Measurements from ENCODE around the gene TSPAN4. TPM values are rescaled to one million over a fixed set of nuclear protein-coding genes. Genes with fewer than 3 reads are reported as not detected.

Gene TSPAN4
- total RNA-seq, 1 donor = 15.5 TPM

GRCh38 chr11:865462-866430, 23.1 kb downstream of the TSPAN4 start:
- no peak overlapping the region for H3K4me3 ChIP-seq (ENCODE audit: low read length)
- no peaks in the 10 kb centered on the region for H3K9me3 ChIP-seq (ENCODE audit: low read depth, low read length)
- no peaks in the 10 kb centered on the region for H3K4me1 ChIP-seq (ENCODE audit: insufficient read depth, low read length)
- H3K27me3 ChIP-seq (ENCODE audit: insufficient read depth, low read length) = no peaks in the 10 kb centered on the region

GRCh38 chr11:866481-866880, 23.8 kb downstream of the TSPAN4 start:
- H3K4me3 ChIP-seq (ENCODE audit: low read length) = no peak overlapping the region
- no peaks in the 10 kb centered on the region for H3K27me3 ChIP-seq (ENCODE audit: insufficient read depth, low read length)
- no peaks in the 10 kb centered on the region for H3K4me1 ChIP-seq (ENCODE audit: insufficient read depth, low read length)
- H3K9me3 ChIP-seq (ENCODE audit: low read depth, low read length) = no peaks in the 10 kb centered on the region

GRCh38 chr11:867856-868358, 25.3 kb downstream of the TSPAN4 start:
- H3K4me3 ChIP-seq (ENCODE audit: low read length) = no peak overlapping the region
- no peaks in the 10 kb centered on the region for H3K9me3 ChIP-seq (ENCODE audit: low read depth, low read length)

GRCh38 chr11:868394-868793, 25.7 kb downstream of the TSPAN4 start:
- Histone ChIP-seq H3K27me3 (ENCODE audit: insufficient read depth, low read length) (no peaks in the 10 kb centered on the region), H3K4me1 (ENCODE audit: insufficient read depth, low read length) (no peaks in the 10 kb centered on the region), H3K9me3 (ENCODE audit: low read depth, low read length) (no peaks in the 10 kb centered on the region), H3K4me3 (ENCODE audit: low read length) (no peak overlapping the region)

More at GRCh38 chr11:867856-868358, 25.3 kb downstream of the TSPAN4 start:
- Histone ChIP-seq H3K4me1 (ENCODE audit: insufficient read depth, low read length) (no peaks in the 10 kb centered on the region), H3K27me3 (ENCODE audit: insufficient read depth, low read length) (no peaks in the 10 kb centered on the region)

GRCh38 chr11:868802-869201, 26.1 kb downstream of the TSPAN4 start:
- Histone ChIP-seq H3K27me3 (ENCODE audit: insufficient read depth, low read length) (no peaks in the 10 kb centered on the region), H3K4me3 (ENCODE audit: low read length) (no peak overlapping the region), H3K9me3 (ENCODE audit: low read depth, low read length) (no peaks in the 10 kb centered on the region), H3K4me1 (ENCODE audit: insufficient read depth, low read length) (no peaks in the 10 kb centered on the region)

GRCh38 chr11:869399-870126, 26.9 kb downstream of the TSPAN4 start:
- Histone ChIP-seq H3K9me3 (ENCODE audit: low read depth, low read length) (no peaks in the 10 kb centered on the region), H3K4me3 (ENCODE audit: low read length) (no peak overlapping the region), H3K27me3 (ENCODE audit: insufficient read depth, low read length) (no peaks in the 10 kb centered on the region), H3K4me1 (ENCODE audit: insufficient read depth, low read length) (no peaks in the 10 kb centered on the region)

- Histone ChIP-seq H3K9me3 (ENCODE audit: low read depth, low read length) (no peaks in the 10 kb centered on the region), H3K4me3 (ENCODE audit: low read length) (no peak overlapping the region), H3K27me3 (ENCODE audit: insufficient read depth, low read length) (no peaks in the 10 kb centered on the region), H3K4me1 (ENCODE audit: insufficient read depth, low read length) (no peaks in the 10 kb centered on the region)
Measured at GRCh38 chr11:870127-870413, 27.4 kb downstream of the TSPAN4 start.

GRCh38 chr11:870418-870817, 27.8 kb downstream of the TSPAN4 start:
- Histone ChIP-seq H3K9me3 (ENCODE audit: low read depth, low read length) (no peaks in the 10 kb centered on the region), H3K4me3 (ENCODE audit: low read length) (no peak overlapping the region)

GRCh38 chr11:871472-871871, 28.8 kb downstream of the TSPAN4 start:
- H3K4me3 ChIP-seq (ENCODE audit: low read length) = no peak overlapping the region
- no peaks in the 10 kb centered on the region for H3K4me1 ChIP-seq (ENCODE audit: insufficient read depth, low read length)
- H3K9me3 ChIP-seq (ENCODE audit: low read depth, low read length) = no peaks in the 10 kb centered on the region
- no peaks in the 10 kb centered on the region for H3K27me3 ChIP-seq (ENCODE audit: insufficient read depth, low read length)

More at GRCh38 chr11:870418-870817, 27.8 kb downstream of the TSPAN4 start:
- Histone ChIP-seq H3K27me3 (ENCODE audit: insufficient read depth, low read length) (no peaks in the 10 kb centered on the region), H3K4me1 (ENCODE audit: insufficient read depth, low read length) (no peaks in the 10 kb centered on the region)

GRCh38 chr11:872799-873198, 30.1 kb downstream of the TSPAN4 start:
- Histone ChIP-seq H3K27me3 (ENCODE audit: insufficient read depth, low read length) (no peaks in the 10 kb centered on the region), H3K9me3 (ENCODE audit: low read depth, low read length) (no peaks in the 10 kb centered on the region), H3K4me1 (ENCODE audit: insufficient read depth, low read length) (no peaks in the 10 kb centered on the region), H3K4me3 (ENCODE audit: low read length) (no peak overlapping the region)

GRCh38 chr11:873706-874105, 31.1 kb downstream of the TSPAN4 start:
- Histone ChIP-seq H3K4me1 (ENCODE audit: insufficient read depth, low read length) (no peaks in the 10 kb centered on the region), H3K9me3 (ENCODE audit: low read depth, low read length) (no peaks in the 10 kb centered on the region), H3K27me3 (ENCODE audit: insufficient read depth, low read length) (no peaks in the 10 kb centered on the region), H3K4me3 (ENCODE audit: low read length) (no peak overlapping the region)

GRCh38 chr11:875203-875602, 32.6 kb downstream of the TSPAN4 start:
- Histone ChIP-seq H3K4me3 (ENCODE audit: low read length) (no peak overlapping the region), H3K27me3 (ENCODE audit: insufficient read depth, low read length) (no peaks in the 10 kb centered on the region), H3K4me1 (ENCODE audit: insufficient read depth, low read length) (no peaks in the 10 kb centered on the region), H3K9me3 (ENCODE audit: low read depth, low read length) (no peaks in the 10 kb centered on the region)

GRCh38 chr11:875769-876301, 33.2 kb downstream of the TSPAN4 start:
- H3K4me1 ChIP-seq (ENCODE audit: insufficient read depth, low read length) = no peaks in the 10 kb centered on the region
- no peaks in the 10 kb centered on the region for H3K27me3 ChIP-seq (ENCODE audit: insufficient read depth, low read length)
- H3K9me3 ChIP-seq (ENCODE audit: low read depth, low read length) = no peaks in the 10 kb centered on the region
- no peak overlapping the region for H3K4me3 ChIP-seq (ENCODE audit: low read length)

GRCh38 chr11:876545-876944, 33.9 kb downstream of the TSPAN4 start:
- Histone ChIP-seq H3K4me1 (ENCODE audit: insufficient read depth, low read length) (no peaks in the 10 kb centered on the region), H3K4me3 (ENCODE audit: low read length) (no peak overlapping the region), H3K27me3 (ENCODE audit: insufficient read depth, low read length) (no peaks in the 10 kb centered on the region), H3K9me3 (ENCODE audit: low read depth, low read length) (no peaks in the 10 kb centered on the region)

- Histone ChIP-seq H3K4me1 (ENCODE audit: insufficient read depth, low read length) (no peaks in the 10 kb centered on the region), H3K4me3 (ENCODE audit: low read length) (no peak overlapping the region)
Measured at GRCh38 chr11:877565-877964, 34.9 kb downstream of the TSPAN4 start.

More at GRCh38 chr11:877565-877964, 34.9 kb downstream of the TSPAN4 start:
- Histone ChIP-seq H3K9me3 (ENCODE audit: low read depth, low read length) (no peaks in the 10 kb centered on the region), H3K27me3 (ENCODE audit: insufficient read depth, low read length) (no peaks in the 10 kb centered on the region)
